ENCODE results near the gene HNRNPA3. TPM values are rescaled to one million over a fixed set of nuclear protein-coding genes. Genes with fewer than 3 reads are reported as not detected.
"Not testable (repeated sequence)": the region's sequence is repeated elsewhere in the genome, so short reads cannot be mapped to it uniquely, and the experiment has no call there.

The HNRNPA3 gene
- total and polyA plus RNA-seq, 8 donors, result 22.6 to 187 (median 95.2) TPM

DNA sequence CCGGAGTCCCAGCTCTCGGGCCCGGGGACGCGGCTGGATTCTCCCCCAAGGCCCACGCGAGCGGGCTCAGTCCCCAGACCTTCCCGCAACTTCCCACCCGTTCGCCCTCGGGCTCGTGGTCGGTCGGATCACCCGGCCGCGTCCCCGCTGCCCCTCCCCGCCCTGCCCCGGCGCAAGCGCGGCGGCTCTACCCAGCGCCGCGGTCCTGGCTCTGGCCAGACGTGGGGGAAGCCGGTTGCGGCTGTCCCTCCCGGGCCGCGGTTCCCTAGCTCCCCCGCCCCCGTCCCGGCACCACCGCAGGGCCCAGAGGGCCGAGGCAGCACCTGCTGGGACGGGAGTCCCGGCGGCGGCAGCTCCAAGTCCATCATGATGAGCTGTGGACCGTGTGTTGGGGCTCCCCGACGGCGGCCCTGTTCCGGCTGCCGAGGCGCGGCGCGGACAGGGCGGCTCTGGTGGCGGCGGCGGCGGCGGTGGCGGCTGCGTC is 51.7 kb downstream of the HNRNPA3 start:
- intact Hi-C loops (cut with DNase I; ENCODE audit: low total_unique reads), result loop anchor here (5.0 kb wide), 1 partner anchor 52 kb away; the partner anchor contains the start of gene HNRNPA3
- Histone ChIP-seq H3K4me3 (peak overlapping the region; percentile 68 to 99 (median 82)), H3K27me3 (no peaks in the 10 kb centered on the region), H3K36me3 (no peaks in the 10 kb centered on the region), H3K27ac (peak overlapping the region; percentile 98 to 100 (median 99)), H3K4me1 (peaks cover 37 to 65% (median 53%) of the 10 kb centered on the region in 4 donors), H3K9me3 (no peaks in the 10 kb centered on the region)
- TF ChIP-seq CTCF (IDR thresholded peaks at IDR 0.05) (no peak), POLR2AphosphoS5 (IDR thresholded peaks at IDR 0.05) (no peak)
- peak in 1 of 2 donors; percentile 36 for DNase-seq
- 0 to 1% (median 0%) methylated on average over 1 to 61 of the region's 61 CpGs for WGBS, 5 donors

- Histone ChIP-seq H3K36me3 (no peaks in the 10 kb centered on the region), H3K27me3 (no peaks in the 10 kb centered on the region), H3K4me3 (peak within 1 kb of the TSS; percentile 68 to 99 (median 82)), H3K27ac (peak within 1 kb of the TSS; percentile 98 to 100 (median 99)), H3K9me3 (no peaks in the 10 kb centered on the region), H3K4me1 (peaks cover 32 to 58% (median 47%) of the 10 kb centered on the region in 4 donors)
- intact Hi-C loops (cut with DNase I; ENCODE audit: low total_unique reads), result loop anchor here (5.0 kb wide), 1 partner anchor 53 kb away; the partner anchor contains the start of gene HNRNPA3
- TF ChIP-seq CTCF (IDR thresholded peaks at IDR 0.05) (peak in 3 of 7 experiments; percentile 8 to 25 (median 9)), POLR2A (IDR thresholded peaks at IDR 0.05) (peak in 2 of 4 donors; percentile 58 to 79), POLR2AphosphoS5 (IDR thresholded peaks at IDR 0.05) (peak; percentile 92 to 97 (median 95)), EP300 (IDR thresholded peaks at IDR 0.05) (peak; percentile 32)
- peak; percentile 94 to 98 for DNase-seq
- 0 to 1% (median 0%) methylated on average over 36 to 66 of the region's 66 CpGs for WGBS, 5 donors
Observed at GRCh38 chr2:177264693-177265587, 52.3 kb downstream of the HNRNPA3 start, which contains the start of gene NFE2L2. Gene NFE2L2, minus strand, starts transcription at chr2:177264727. Its CDS starts 151 bp downstream, at chr2:177264576.

DNA sequence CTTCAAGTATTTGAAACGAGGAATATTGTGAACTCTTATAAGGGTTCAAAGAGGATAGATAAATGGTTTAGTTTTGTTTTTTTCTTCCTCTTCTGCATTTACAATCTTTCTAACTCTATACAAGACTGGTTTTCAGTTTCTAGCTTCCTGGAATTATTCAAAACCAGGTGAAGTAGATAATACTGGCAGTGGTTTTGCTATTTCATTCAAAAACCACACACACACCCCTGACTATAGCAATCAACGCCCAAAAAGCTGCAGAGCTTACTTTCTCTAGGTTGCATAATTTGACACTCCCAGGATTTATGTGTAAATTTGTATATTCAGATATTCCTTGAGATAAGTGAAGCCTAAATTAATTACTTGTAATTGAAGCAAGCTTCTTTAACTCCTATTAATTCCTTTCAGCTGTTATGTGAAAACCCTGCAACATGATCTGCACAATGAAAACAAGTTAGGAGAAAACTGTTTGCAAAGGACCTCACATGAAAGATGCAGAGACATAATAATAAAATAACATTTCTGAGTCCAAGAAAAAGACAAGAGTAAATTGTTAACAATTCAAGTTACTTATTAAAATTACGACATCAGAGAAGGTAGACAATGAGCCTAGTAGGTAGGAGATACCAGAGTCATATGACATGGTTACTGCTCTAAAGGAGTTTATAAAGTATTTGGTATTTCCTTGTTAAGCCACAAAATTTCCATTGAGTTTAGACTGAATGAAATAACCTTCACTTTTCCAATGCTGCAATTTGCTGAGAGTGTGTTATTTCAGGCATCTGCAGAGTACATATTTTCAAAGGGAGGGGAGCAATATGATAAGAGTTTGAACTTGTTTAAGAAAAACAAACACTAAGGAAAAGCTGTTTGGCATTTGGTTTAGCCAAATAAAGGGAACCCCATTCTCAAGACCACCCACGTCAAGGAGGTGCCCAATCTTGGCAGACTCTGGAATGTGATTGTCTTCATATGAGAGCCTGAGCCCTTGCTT is 53.5 kb downstream of the HNRNPA3 start:
- Histone ChIP-seq H3K4me3 (peak overlapping the region; percentile 68 to 99 (median 82)), H3K9me3 (no peaks in the 10 kb centered on the region), H3K27ac (peak overlapping the region; percentile 80 to 100 (median 98)), H3K36me3 (no peaks in the 10 kb centered on the region), H3K27me3 (no peaks in the 10 kb centered on the region), H3K4me1 (peaks cover 20 to 46% (median 36%) of the 10 kb centered on the region in 4 donors)
- WGBS, 5 donors, result 4 to 14% (median 8%) methylated on average over 4 of the region's 4 CpGs
- TF ChIP-seq CTCF (IDR thresholded peaks at IDR 0.05) (no peak), POLR2AphosphoS5 (IDR thresholded peaks at IDR 0.05) (peak in 1 of 3 donors; percentile 39)
- peak in 1 of 2 donors; percentile 73 for DNase-seq
- intact Hi-C loops (cut with DNase I; ENCODE audit: low total_unique reads), result no loop called here

GRCh38 chr2:177266955-177267354 is 54.4 kb downstream of the HNRNPA3 start:
- DNase-seq; intact Hi-C loops (cut with DNase I; ENCODE audit: low total_unique reads); H3K9me3 ChIP-seq; H3K4me3 ChIP-seq; H3K36me3 ChIP-seq; H3K27me3 ChIP-seq: not testable (repeated sequence)
- peaks cover 13 to 38% (median 28%) of the 10 kb centered on the region in 4 donors for H3K4me1 ChIP-seq
- H3K27ac ChIP-seq, result peak overlapping the region; percentile 80 to 100 (median 98)
- 71 to 85% (median 81%) methylated on average over 8 of the region's 8 CpGs for WGBS, 5 donors
